ENCODE results near the gene OR2D3.
"Not testable (repeated sequence)": the region's sequence is repeated elsewhere in the genome, so short reads cannot be mapped to it uniquely, and the experiment has no call there.

OR2D3 gene

DNA sequence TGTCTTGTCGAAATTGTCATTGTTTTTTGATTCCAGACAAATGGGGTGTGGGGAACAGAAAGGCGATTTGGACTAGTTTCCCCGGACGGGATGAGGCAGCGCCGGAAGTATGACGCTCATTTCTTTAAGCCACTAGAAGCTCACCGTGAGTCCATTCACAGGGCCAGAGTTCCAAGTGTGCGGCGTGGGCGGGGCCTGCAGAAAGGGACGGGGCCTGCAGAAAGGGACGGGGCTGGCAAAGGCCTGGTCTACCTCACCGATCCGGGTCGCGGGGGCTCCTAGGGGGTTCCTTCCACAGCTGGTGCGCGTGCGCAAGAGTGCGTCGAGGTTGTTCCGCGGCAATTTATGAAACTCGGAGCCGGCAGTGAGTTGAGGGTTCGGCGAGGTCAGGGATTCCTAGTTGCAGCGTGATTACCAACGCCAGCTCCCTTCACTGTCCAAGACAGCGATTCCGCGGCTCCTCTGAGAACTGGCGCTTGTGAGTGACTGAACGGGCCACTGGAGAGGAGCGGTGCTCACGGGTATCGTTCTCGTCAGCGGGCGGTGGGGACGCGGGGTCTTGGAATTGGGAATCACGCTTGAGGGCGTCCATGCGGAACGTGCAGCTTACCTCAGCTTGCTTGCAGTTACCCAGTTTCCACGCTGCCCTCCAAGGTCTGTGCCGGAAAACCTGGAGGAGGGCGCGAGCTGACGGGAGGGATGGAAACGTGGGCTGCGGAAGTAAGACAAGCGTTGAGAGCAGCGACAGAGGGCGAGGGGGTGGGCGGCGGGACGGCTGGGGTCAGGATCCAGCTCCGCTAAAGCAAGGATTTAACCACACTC, 5.6 kb downstream of the OR2D3 start, which contains the start of gene ZNF215:
TSS of gene ZNF215 (plus strand) at position 219 of the 822 bp plus-strand sequence. CDS start 5,847 bp downstream, outside the sequence.
- H3K27ac ChIP-seq, result peak within 1 kb of the TSS; percentile 79
- DNase-seq (ENCODE audit: low read depth, low spot score), result no peak

DNA sequence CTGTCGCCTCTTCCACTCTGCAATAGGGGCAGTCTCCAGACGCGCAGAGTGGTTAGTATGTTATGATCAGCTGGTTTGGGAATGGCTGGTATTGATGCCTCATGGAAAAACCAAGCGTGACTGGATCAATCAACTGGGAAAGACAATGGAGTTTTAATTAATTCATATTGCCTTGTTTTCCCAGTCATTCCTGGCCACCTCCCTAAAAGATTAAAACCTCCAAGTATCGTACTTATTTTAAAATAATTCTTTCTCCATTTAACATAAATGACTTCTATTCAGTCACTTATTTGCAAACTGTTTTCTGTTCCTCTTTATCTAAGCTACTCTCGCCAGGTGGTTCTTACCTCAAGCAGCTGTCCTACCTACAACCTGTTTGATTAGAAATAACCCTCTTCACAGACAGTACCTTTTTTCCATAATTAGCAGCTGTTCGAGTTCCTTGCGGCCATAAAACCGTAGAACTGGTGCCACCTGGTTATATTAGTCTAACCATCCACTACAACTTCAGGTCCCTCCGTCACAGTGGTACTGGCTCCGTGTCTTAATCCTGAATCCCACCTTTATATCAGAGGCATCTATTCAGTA, 6.3 kb downstream of the OR2D3 start:
- no peak for DNase-seq (ENCODE audit: low read depth, low spot score)
- H3K27ac ChIP-seq, result peak overlapping the region; percentile 79

GRCh38 chr11:6928916-6929315, 8.1 kb downstream of the OR2D3 start:
- no peak for DNase-seq (ENCODE audit: low read depth, low spot score)

DNA sequence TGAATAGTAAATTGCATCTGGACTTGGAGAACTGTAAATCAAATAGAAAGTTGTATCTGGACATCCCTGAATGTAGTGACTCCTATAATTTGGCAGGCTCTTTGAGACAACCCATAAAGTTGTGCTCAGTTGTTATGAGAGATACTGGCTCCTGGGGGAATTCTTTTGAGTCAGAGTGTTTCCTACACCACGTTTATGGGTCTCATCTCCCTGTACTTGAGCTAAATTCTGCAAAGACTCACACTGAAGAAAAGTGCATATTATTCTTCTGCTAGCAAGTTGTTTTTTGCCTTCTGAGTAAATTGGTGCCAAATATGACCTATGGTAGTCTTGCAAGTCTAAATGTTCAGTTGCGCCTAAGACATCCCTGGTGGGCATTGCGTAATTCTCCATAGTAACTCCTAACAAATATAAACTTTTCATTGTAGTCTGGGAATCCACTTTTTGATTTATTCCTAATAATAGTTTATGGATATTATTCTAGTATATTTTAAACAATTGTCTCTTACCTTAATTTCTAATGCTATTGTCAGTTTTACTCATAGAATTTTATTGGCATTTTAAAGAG, 10.4 kb downstream of the OR2D3 start:
- no peak for DNase-seq (ENCODE audit: low read depth, low spot score)
- no peak overlapping the region for H3K27ac ChIP-seq

More at GRCh38 chr11:6928916-6929315, 8.1 kb downstream of the OR2D3 start:
- H3K27ac ChIP-seq, result no peak overlapping the region

GRCh38 chr11:6932145-6932544, 11.3 kb downstream of the OR2D3 start:
- DNase-seq (ENCODE audit: low read depth, low spot score), result no peak

GRCh38 chr11:6941970-6942369, 21.2 kb downstream of the OR2D3 start:
- H3K27ac ChIP-seq, result no peak overlapping the region
- no peak for DNase-seq (ENCODE audit: low read depth, low spot score)

More at GRCh38 chr11:6932145-6932544, 11.3 kb downstream of the OR2D3 start:
- H3K27ac ChIP-seq, result no peak overlapping the region

DNA sequence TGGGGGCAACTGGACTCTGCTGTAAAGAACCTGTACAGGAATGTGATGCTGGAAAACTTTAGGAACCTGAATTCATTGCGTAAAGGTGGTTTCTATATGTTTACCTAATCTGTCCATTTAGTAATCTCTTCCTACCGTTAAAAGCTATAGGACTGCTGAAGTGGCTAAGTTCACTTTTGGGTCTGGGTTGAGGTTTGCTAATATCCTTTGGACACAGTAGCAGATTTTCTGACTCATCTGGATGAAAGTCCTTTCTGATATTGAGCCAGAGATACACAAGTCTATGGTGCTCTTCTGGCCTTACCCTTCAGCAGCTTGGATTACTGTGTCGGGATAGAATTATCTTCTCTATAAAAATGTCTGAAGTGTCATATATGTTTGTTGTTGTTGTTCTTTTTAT, 22.3 kb downstream of the OR2D3 start:
- H3K27ac ChIP-seq, result no peak overlapping the region
- no peak for DNase-seq (ENCODE audit: low read depth, low spot score)

DNA sequence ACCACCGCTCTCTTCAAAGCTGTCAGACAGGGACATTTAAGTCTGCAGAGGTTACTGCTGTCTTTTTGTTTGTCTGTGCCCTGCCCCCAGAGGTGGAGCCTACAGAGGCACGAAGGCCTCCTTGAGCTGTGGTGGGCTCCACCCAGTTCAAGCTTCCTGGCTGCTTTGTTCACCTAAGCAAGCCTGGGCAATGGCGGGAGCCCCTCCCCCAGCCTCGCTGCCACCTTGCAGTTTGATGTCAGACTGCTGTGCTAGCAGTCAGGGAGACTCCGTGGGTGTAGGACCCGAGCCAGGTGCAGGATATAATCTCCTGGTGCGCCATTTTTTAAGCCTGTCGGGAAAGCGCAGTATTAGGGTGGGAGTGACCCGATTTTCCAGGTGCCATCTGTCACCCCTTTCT, 33.4 kb downstream of the OR2D3 start:
- not testable (repeated sequence) for DNase-seq (ENCODE audit: low read depth, low spot score); H3K27ac ChIP-seq

DNA sequence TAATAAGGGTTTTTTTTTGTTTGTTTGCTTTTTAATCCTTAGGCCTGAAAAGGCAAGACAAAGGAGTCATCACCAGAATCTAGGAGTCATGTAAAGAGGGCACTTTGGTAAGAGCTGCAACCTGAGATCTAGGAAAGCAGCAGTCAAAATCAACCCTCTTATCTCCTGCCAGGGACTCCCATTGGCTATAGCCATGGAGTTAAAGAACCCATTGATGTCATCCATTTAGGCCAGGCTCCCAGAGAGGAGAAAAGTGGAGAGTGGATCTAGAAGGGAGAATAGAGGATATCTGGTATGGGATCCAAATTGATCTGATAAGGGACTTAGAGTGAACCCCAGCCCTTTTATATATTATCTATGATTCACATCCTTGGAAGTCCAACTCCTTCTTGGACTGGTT, 41.3 kb downstream of the OR2D3 start:
- no peak overlapping the region for H3K27ac ChIP-seq
- DNase-seq (ENCODE audit: low read depth, low spot score), result no peak

GRCh38 chr11:6962673-6963072, 41.9 kb downstream of the OR2D3 start:
- no peak overlapping the region for H3K27ac ChIP-seq
- no peak for DNase-seq (ENCODE audit: low read depth, low spot score)

DNA sequence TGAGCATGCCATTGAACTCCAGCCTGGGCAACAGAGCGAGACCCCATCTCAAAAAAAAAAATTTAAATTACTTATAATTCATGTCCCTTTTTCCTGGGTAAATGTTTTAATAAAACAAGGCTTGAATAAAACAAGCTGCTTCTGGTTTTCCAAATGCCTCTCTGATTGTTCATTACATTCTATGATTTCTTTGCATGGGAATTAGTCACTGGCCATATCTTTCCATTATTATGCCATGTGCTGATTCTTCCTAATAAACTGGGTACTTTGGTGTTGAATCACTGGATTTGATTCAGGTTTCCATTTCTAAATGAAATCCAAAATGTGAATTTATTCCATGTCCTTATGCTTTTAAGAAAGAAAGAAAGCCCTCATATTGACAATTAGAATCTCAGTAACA, 48.0 kb downstream of the OR2D3 start:
- DNase-seq (ENCODE audit: low read depth, low spot score), result no peak
- peak overlapping the region; percentile 55 for H3K27ac ChIP-seq

GRCh38 chr11:6969854-6970253, 49.1 kb downstream of the OR2D3 start:
- H3K27ac ChIP-seq; DNase-seq (ENCODE audit: low read depth, low spot score): not testable (repeated sequence)

Data from epithelial cell of prostate (primary cell).